HG03025 (cell line): ENCODE measurements around the gene ZNF577.
A peak's percentile ranks its signal among the peaks of the same experiment; 100 is the strongest.
"Not testable (repeated sequence)": the region's sequence is repeated elsewhere in the genome, so short reads cannot be mapped to it uniquely, and the experiment has no call there.

Source experiments
- ATAC-seq: cut with Tn5 transposase; IDR thresholded peaks from one replicate; pipeline ENCODE4 v1.9.1; 2021; ENCODE audit warnings: mild to moderate bottlenecking, moderate library complexity; ENCODE audit not compliant: unreplicated experiment, low FRiP score

Gene ZNF577

GRCh38 chr19:51887522-51888498, at the start of gene ZNF577:
TSS of gene ZNF577 (minus strand) at chr19:51887951. CDS start at chr19:51880382, 7,569 bp downstream.
- ATAC-seq = no peak

GRCh38 chr19:51931921-51932320, 44.2 kb upstream of the ZNF577 start:
- ATAC-seq = no peak

- ATAC-seq = no peak
Observed at GRCh38 chr19:51927859-51928258, 40.1 kb upstream of the ZNF577 start.

GRCh38 chr19:51926784-51927741, 39.3 kb upstream of the ZNF577 start, which contains the start of gene ZNF613:
TSS of gene ZNF613 (plus strand) at chr19:51927472. CDS start at chr19:51936221, 8,749 bp downstream.
- ATAC-seq = peak; percentile 77

GRCh38 chr19:51926426-51926783, 38.7 kb upstream of the ZNF577 start:
- no peak for ATAC-seq

- no peak for ATAC-seq
Observed at GRCh38 chr19:51921949-51922348, 34.2 kb upstream of the ZNF577 start.

GRCh38 chr19:51919606-51920005, 31.9 kb upstream of the ZNF577 start:
- ATAC-seq = no peak

GRCh38 chr19:51916167-51916566, 28.4 kb upstream of the ZNF577 start:
- no peak for ATAC-seq

- no peak for ATAC-seq
Observed at GRCh38 chr19:51915324-51915867, 27.6 kb upstream of the ZNF577 start.

GRCh38 chr19:51907981-51908380, 20.2 kb upstream of the ZNF577 start:
- not testable (repeated sequence) for ATAC-seq

GRCh38 chr19:51906108-51906507, 18.4 kb upstream of the ZNF577 start:
- not testable (repeated sequence) for ATAC-seq

GRCh38 chr19:51905639-51906038, 17.9 kb upstream of the ZNF577 start:
- not testable (repeated sequence) for ATAC-seq

GRCh38 chr19:51905206-51905605, 17.5 kb upstream of the ZNF577 start:
- no peak for ATAC-seq

- ATAC-seq = no peak
Observed at GRCh38 chr19:51904331-51905165, 16.8 kb upstream of the ZNF577 start, which contains the start of gene ZNF649. TSS of gene ZNF649 (minus strand) at chr19:51905017. CDS start at chr19:51900107, 4,910 bp downstream.

- ATAC-seq = no peak
Observed at GRCh38 chr19:51903192-51903591, 15.4 kb upstream of the ZNF577 start.

GRCh38 chr19:51901860-51902259, 14.1 kb upstream of the ZNF577 start:
- ATAC-seq = no peak

- ATAC-seq = no peak
Observed at GRCh38 chr19:51891193-51891747, 3.5 kb upstream of the ZNF577 start.

GRCh38 chr19:51889934-51890333, 2.2 kb upstream of the ZNF577 start:
- no peak for ATAC-seq

GRCh38 chr19:51884713-51885112, 3.0 kb downstream of the ZNF577 start:
- no peak for ATAC-seq
